Activated CD4-positive, alpha-beta memory T cell treated with anti-CD3 and anti-CD28 coated beads for 36 hours (primary cell): ENCODE measurements around the gene CCL26. TPM values are rescaled to one million over a fixed set of nuclear protein-coding genes. Genes with fewer than 3 reads are reported as not detected.

Experiments used
- CTCF ChIA-PET: fragments of 350-600 bp; sonication (Branson Sonifier 250); formaldehyde crosslinking; loops from one replicate; lab custom pipeline; 2021; ENCODE audit warnings: antibody characterized with exemption, inconsistent platforms; lab: Charles Lee
- POLR2A ChIA-PET: fragments of 350-600 bp; sonication (Branson Sonifier 250); formaldehyde crosslinking; loops from one replicate; lab custom pipeline; 2021; ENCODE audit warnings: antibody characterized with exemption; lab: Charles Lee
- DNase-seq: peaks from one replicate; pipeline ENCODE4 v3.0.0-alpha.2; 2020
- H3K27ac Mint-ChIP-seq: one replicate; pipeline ENCODE4 v1.8.0; 2021; ENCODE audit warnings: mixed read lengths
- H3K27me3 Mint-ChIP-seq: one replicate; pipeline ENCODE4 v1.8.0; 2021; ENCODE audit warnings: mixed read lengths
- H3K36me3 Mint-ChIP-seq: one replicate; pipeline ENCODE4 v1.8.0; 2021; ENCODE audit warnings: mixed read lengths
- H3K4me1 Mint-ChIP-seq: one replicate; pipeline ENCODE4 v1.8.0; 2021; ENCODE audit warnings: low read depth, mixed read lengths
- H3K4me3 Mint-ChIP-seq: one replicate; pipeline ENCODE4 v1.8.0; 2021; ENCODE audit warnings: mild to moderate bottlenecking, mixed read lengths
- H3K9me3 Mint-ChIP-seq: one replicate; pipeline ENCODE4 v1.8.0; 2021; ENCODE audit warnings: mixed read lengths
- intact Hi-C: fragments of 100-400 bp; cut with micrococcal nuclease; formaldehyde crosslinking; loops from one replicate; pipeline ENCODE4 v1.15.1; 2023
- total RNA-seq, 2 experiments: library from RNA; stranded (reverse); gene quantifications; one replicate each; pipeline ENCODE4 v1.2.3, GENCODE V29; 2021

CCL26 gene
- total RNA-seq, 2 experiments from 2014 or later: 1.3 to 2.0 TPM

GRCh38 chr7:75757860-75758259, 14.2 kb downstream of the CCL26 start:
- Mint-ChIP-seq H3K27me3 (no peaks in the 10 kb centered on the region), H3K4me1 (peaks cover 2% of the 10 kb centered on the region), H3K4me3 (no peak overlapping the region), H3K9me3 (no peaks in the 10 kb centered on the region), H3K36me3 (no peaks in the 10 kb centered on the region), H3K27ac (no peak overlapping the region)
- CTCF ChIA-PET: no interaction called here
- DNase-seq: no peak
- intact Hi-C loops: no loop called here
- POLR2A ChIA-PET: no interaction called here

- H3K4me3 Mint-ChIP-seq: no peak overlapping the region
- intact Hi-C loops: no loop called here
- ChIA-PET POLR2A (no interaction called here), CTCF (interaction anchor here (1.5 kb wide), 1 partner anchor 263 kb away, joined by 3 read pairs; no protein-coding TSS in a partner anchor)
- no peaks in the 10 kb centered on the region for H3K9me3 Mint-ChIP-seq
- DNase-seq: no peak
- H3K36me3 Mint-ChIP-seq: no peaks in the 10 kb centered on the region
- no peak overlapping the region for H3K27ac Mint-ChIP-seq
- H3K4me1 Mint-ChIP-seq: no peaks in the 10 kb centered on the region
- H3K27me3 Mint-ChIP-seq: no peaks in the 10 kb centered on the region
Observed at GRCh38 chr7:75756991-75757676, 14.9 kb downstream of the CCL26 start.

- DNase-seq: no peak
- H3K4me3 Mint-ChIP-seq: no peak overlapping the region
- no peaks in the 10 kb centered on the region for H3K4me1 Mint-ChIP-seq
- H3K27me3 Mint-ChIP-seq: no peaks in the 10 kb centered on the region
- no peaks in the 10 kb centered on the region for H3K36me3 Mint-ChIP-seq
- ChIA-PET CTCF (interaction anchor here (1.5 kb wide), 1 partner anchor 264 kb away, joined by 3 read pairs; no protein-coding TSS in a partner anchor), POLR2A (no interaction called here)
- intact Hi-C loops: no loop called here
- no peaks in the 10 kb centered on the region for H3K9me3 Mint-ChIP-seq
- H3K27ac Mint-ChIP-seq: no peak overlapping the region
Observed at GRCh38 chr7:75756206-75756990, 15.6 kb downstream of the CCL26 start.

- POLR2A ChIA-PET: no interaction called here
- no peaks in the 10 kb centered on the region for H3K9me3 Mint-ChIP-seq
- H3K4me3 Mint-ChIP-seq: no peak overlapping the region
Observed at GRCh38 chr7:75743455-75743859, 28.6 kb downstream of the CCL26 start.

GRCh38 chr7:75740846-75741497, 31.0 kb downstream of the CCL26 start:
- CTCF ChIA-PET: interaction anchor here (0.7 to 1.2 kb wide), 2 partner anchors 11 to 42 kb away, joined by 3 read pairs; no protein-coding TSS in a partner anchor
- intact Hi-C loops: no loop called here
- POLR2A ChIA-PET: no interaction called here
- no peak for DNase-seq
- H3K27me3 Mint-ChIP-seq: peaks cover 4% of the 10 kb centered on the region
- H3K4me3 Mint-ChIP-seq: no peak overlapping the region
- H3K27ac Mint-ChIP-seq: no peak overlapping the region
- peaks cover 17% of the 10 kb centered on the region for H3K4me1 Mint-ChIP-seq
- no peaks in the 10 kb centered on the region for H3K36me3 Mint-ChIP-seq
- no peaks in the 10 kb centered on the region for H3K9me3 Mint-ChIP-seq

More at GRCh38 chr7:75743455-75743859, 28.6 kb downstream of the CCL26 start:
- H3K36me3 Mint-ChIP-seq: no peaks in the 10 kb centered on the region
- H3K27ac Mint-ChIP-seq: no peak overlapping the region
- H3K4me1 Mint-ChIP-seq: peaks cover 8% of the 10 kb centered on the region
- peaks cover 1% of the 10 kb centered on the region for H3K27me3 Mint-ChIP-seq
- CTCF ChIA-PET: no interaction called here
- intact Hi-C loops: no loop called here
- no peak for DNase-seq

- H3K27ac Mint-ChIP-seq: peak overlapping the region; percentile 85
- no peaks in the 10 kb centered on the region for H3K9me3 Mint-ChIP-seq
- H3K27me3 Mint-ChIP-seq: peaks cover 4% of the 10 kb centered on the region
- no peaks in the 10 kb centered on the region for H3K36me3 Mint-ChIP-seq
- ChIA-PET POLR2A (interaction anchor here (0.7 to 1.0 kb wide), 2 partner anchors 12 to 22 kb away, joined by 3 read pairs; no protein-coding TSS in a partner anchor), CTCF (interaction anchor here (0.7 to 1.6 kb wide), 5 partner anchors 9 to 127 kb away, joined by 3 to 5 read pairs (median 3); no protein-coding TSS in a partner anchor)
- H3K4me1 Mint-ChIP-seq: peaks cover 17% of the 10 kb centered on the region
- intact Hi-C loops: loop anchor here (1.0 to 5.0 kb wide), 4 partner anchors 100 to 212 kb away; partner anchors contain the start of gene RHBDD2
- no peak for DNase-seq
- H3K4me3 Mint-ChIP-seq: peak overlapping the region; percentile 90
Observed at GRCh38 chr7:75739796-75740672, 32.0 kb downstream of the CCL26 start.

GRCh38 chr7:75738975-75739795, 32.8 kb downstream of the CCL26 start:
- H3K27me3 Mint-ChIP-seq: peaks cover 4% of the 10 kb centered on the region
- POLR2A ChIA-PET: interaction anchor here (0.7 to 1.0 kb wide), 2 partner anchors 11 to 23 kb away, joined by 3 read pairs; no protein-coding TSS in a partner anchor
- DNase-seq: peak; percentile 99
- peak overlapping the region; percentile 85 for H3K27ac Mint-ChIP-seq
- no peaks in the 10 kb centered on the region for H3K36me3 Mint-ChIP-seq
- no peaks in the 10 kb centered on the region for H3K9me3 Mint-ChIP-seq
- peak overlapping the region; percentile 90 for H3K4me3 Mint-ChIP-seq
- intact Hi-C loops: loop anchor here (1.0 to 5.0 kb wide), 4 partner anchors 101 to 211 kb away; partner anchors contain the start of gene RHBDD2
- CTCF ChIA-PET: interaction anchor here (0.7 to 1.6 kb wide), 4 partner anchors 9 to 128 kb away, joined by 3 to 5 read pairs (median 4); no protein-coding TSS in a partner anchor
- H3K4me1 Mint-ChIP-seq: peaks cover 17% of the 10 kb centered on the region

- Mint-ChIP-seq H3K27ac (peak within 1 kb of the TSS; percentile 85), H3K36me3 (no peaks in the 10 kb centered on the region), H3K9me3 (no peaks in the 10 kb centered on the region), H3K4me1 (peaks cover 17% of the 10 kb centered on the region), H3K27me3 (peaks cover 4% of the 10 kb centered on the region), H3K4me3 (peak within 1 kb of the TSS; percentile 90)
- DNase-seq: no peak
- ChIA-PET CTCF (interaction anchor here (1.6 kb wide), 1 partner anchor 24 kb away, joined by 5 read pairs; no protein-coding TSS in a partner anchor), POLR2A (no interaction called here)
- intact Hi-C loops: loop anchor here (2.0 to 5.0 kb wide), 2 partner anchors 140 to 141 kb away; partner anchors contain the start of gene RHBDD2
Observed at GRCh38 chr7:75738604-75738974, 33.4 kb downstream of the CCL26 start, which contains the start of gene HIP1. Gene HIP1, minus strand, starts transcription at chr7:75738941. Its CDS starts 21 bp downstream, at chr7:75738920.

GRCh38 chr7:75737856-75738603, 34.0 kb downstream of the CCL26 start:
- Mint-ChIP-seq H3K9me3 (no peaks in the 10 kb centered on the region), H3K27ac (no peak overlapping the region), H3K4me3 (peak overlapping the region; percentile 87), H3K4me1 (peaks cover 17% of the 10 kb centered on the region), H3K36me3 (no peaks in the 10 kb centered on the region), H3K27me3 (peaks cover 4% of the 10 kb centered on the region)
- CTCF ChIA-PET: no interaction called here
- intact Hi-C loops: loop anchor here (2.0 to 5.0 kb wide), 2 partner anchors 141 kb away; partner anchors contain the start of gene RHBDD2
- POLR2A ChIA-PET: no interaction called here
- DNase-seq: no peak
